Left renal pelvis (tissue), 4 donors: Measurements from ENCODE around the gene SYNGAP1. TPM values are rescaled to one million over a fixed set of nuclear protein-coding genes. Genes with fewer than 3 reads are reported as not detected.
A peak's percentile ranks its signal among the peaks of the same experiment; 100 is the strongest.

ENCODE experiments used
- DNase-seq, 4 donors: peaks; one replicate each; pipeline ENCODE4 v3.0.0-alpha.2; 2013; ENCODE audit warnings: low read depth in 4 of 4, low spot score in 3 of 4
- polyA plus RNA-seq, 4 donors: library from polyadenylated mRNA; unstranded; fragments of 120-200 nt; gene quantifications; one replicate each; pipeline ENCODE4 v1.2.1, GENCODE V29; 2013; ENCODE audit not compliant: insufficient read length in 4 of 4

SYNGAP1 gene
- polyA plus RNA-seq, 4 donors = 20.9 to 42.3 (median 33.1) TPM

DNA sequence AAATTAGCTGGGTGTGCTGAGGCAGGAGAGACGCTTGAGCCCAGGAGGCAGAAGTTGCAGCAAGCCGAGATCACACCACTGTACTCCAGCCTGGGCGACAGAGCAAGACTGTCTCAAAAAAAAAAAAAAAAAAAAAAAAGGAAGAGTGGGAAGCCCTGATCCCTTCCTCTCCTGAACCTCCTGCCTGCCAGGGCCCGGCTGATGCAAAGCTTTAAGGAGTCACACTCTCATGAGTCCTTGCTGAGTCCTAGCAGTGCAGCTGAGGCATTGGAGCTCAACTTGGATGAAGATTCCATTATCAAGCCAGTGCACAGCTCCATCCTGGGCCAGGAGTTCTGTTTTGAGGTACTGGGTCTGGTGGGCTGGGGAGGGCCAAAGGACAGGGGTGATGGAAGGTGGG lies 15.1 kb downstream of the SYNGAP1 start:
- no peak for DNase-seq

DNA sequence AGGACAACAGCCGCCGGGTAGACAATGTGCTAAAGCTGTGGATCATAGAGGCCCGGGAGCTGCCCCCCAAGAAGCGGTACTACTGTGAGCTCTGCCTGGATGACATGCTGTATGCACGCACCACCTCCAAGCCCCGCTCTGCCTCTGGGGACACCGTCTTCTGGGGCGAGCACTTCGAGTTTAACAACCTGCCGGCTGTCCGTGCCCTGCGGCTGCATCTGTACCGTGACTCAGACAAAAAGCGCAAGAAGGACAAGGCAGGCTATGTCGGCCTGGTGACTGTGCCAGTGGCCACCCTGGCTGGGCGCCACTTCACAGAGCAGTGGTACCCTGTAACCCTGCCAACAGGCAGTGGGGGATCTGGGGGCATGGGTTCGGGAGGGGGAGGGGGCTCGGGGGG lies 17.8 kb downstream of the SYNGAP1 start:
- DNase-seq = no peak

DNA sequence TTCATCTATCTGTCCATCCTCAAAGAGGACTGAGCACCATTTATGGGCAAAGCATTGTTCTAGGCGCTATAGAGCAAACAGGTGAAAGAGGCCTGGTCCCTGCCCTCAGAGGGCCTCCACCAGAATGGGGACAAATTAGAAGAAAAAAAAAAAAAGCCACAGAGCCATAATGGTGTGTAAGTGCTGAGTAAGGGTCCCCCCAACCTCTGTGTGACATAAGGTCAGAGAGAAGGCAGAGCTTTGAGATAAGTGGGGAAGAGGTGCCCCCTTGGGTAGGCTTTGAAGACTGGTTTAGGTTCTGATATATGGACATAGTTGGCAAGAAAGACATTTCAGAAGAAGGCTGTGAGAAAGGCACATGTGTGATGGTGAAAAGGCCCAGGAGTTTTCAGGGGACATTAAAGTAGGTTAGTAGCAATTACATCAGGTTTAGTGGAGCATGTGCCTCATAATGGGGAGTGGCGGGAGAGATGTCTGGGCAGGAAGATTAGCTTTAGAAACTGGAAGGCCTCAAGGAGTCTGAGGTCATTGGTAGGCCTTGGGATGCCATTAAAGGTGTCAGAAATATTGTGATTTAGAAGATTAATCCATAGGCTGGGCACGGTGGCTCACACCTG lies 19.2 kb downstream of the SYNGAP1 start:
- DNase-seq = no peak

DNA sequence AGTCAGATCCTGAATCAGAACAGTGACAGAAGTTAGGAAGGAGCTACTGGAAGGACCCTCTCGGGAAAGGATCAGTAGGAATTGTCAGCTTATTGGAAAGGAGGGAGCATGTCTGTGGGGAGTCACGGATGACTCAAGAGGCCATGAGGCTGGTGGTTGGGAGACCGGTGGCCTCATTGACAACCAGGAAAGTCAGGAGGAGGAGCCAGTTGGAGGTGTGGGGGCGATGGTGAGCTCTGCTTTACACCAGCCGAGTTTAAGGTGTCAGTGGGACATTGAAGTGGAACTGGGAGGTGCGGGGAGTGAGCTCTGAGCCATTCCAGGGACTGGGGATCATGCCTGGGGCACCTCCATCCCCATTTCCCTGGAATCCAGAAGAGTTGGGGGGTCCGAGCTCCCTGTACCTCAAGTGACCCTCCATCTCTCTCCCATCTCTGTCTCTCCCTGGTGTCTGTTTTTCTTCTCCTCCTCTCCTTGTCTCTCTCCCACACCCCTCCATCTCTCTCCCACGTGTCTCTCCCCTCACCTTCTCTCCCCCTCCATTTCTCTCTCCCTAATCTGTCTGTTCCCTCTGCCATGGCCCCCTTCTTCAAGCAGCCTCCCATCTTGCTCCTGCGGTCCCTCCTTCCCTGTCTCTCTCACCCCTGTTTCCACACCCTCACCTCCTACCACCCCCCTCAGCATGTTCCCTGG lies 20.2 kb downstream of the SYNGAP1 start:
- DNase-seq = no peak

DNA sequence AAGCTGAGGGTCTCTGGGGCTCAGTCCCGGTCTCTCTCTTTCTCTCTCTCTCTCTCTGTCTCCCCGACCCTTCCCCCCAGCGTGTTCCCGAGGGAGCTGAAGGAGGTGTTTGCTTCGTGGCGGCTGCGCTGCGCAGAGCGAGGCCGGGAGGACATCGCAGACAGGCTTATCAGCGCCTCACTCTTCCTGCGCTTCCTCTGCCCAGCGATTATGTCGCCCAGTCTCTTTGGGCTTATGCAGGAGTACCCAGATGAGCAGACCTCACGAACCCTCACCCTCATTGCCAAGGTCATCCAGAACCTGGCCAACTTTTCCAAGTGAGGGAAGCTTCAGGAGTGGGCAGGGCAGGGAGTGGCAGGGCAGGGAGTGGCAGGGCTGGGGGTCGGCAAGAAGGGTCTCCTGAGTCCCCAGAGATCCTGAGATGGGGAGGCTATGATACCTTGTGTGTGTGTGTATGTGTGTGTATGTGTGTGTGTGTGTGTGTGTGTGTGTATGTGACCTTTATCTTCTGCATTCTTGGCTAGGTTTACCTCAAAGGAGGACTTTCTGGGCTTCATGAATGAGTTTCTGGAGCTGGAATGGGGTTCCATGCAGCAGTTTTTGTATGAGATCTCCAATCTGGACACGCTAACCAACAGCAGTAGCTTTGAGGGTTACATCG lies 20.9 kb downstream of the SYNGAP1 start:
- DNase-seq = no peak

DNA sequence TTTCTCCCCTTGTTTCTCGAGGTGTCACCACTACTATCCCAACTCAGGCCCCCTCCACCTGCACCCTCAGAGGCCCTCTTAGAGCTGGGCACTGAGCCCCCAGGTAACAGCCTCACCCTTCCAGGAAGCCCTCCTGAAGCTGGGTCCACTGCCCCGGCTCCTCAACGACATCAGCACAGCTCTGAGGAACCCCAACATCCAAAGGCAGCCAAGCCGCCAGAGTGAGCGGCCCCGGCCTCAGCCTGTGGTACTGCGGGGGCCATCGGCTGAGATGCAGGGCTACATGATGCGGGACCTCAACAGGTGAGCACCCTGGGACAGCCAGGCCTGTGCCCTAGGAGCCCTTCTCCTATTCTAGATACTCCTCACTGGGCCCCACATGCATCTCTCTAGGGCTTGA lies 21.6 kb downstream of the SYNGAP1 start:
- DNase-seq = no peak

DNA sequence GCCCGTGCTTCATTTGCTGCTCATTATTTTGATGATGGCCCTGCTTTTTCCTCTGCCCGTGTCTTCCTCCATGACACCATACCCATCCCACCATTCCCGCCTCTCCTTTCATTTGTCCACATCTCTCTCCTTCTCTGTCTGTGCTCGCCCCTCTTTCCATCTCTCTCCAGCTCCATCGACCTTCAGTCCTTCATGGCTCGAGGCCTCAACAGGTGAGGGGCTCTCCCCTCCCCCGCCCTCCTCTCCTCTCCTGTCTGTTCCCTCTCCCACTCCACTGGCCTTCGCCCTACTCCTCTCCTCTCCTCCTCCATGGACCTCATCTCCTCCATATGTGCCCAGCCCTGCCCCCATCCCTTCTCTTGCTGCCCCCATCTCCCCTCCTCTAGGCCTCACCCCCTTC lies 22.4 kb downstream of the SYNGAP1 start:
- DNase-seq = no peak

DNA sequence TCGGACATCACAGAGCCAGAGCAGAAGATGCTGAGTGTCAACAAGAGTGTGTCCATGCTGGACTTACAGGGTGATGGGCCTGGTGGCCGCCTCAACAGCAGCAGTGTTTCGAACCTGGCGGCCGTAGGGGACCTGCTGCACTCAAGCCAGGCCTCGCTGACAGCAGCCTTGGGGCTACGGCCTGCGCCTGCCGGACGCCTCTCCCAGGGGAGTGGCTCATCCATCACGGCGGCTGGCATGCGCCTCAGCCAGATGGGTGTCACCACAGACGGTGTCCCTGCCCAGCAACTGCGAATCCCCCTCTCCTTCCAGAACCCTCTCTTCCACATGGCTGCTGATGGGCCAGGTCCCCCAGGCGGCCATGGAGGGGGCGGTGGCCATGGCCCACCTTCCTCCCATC lies 23.2 kb downstream of the SYNGAP1 start:
- no peak for DNase-seq

DNA sequence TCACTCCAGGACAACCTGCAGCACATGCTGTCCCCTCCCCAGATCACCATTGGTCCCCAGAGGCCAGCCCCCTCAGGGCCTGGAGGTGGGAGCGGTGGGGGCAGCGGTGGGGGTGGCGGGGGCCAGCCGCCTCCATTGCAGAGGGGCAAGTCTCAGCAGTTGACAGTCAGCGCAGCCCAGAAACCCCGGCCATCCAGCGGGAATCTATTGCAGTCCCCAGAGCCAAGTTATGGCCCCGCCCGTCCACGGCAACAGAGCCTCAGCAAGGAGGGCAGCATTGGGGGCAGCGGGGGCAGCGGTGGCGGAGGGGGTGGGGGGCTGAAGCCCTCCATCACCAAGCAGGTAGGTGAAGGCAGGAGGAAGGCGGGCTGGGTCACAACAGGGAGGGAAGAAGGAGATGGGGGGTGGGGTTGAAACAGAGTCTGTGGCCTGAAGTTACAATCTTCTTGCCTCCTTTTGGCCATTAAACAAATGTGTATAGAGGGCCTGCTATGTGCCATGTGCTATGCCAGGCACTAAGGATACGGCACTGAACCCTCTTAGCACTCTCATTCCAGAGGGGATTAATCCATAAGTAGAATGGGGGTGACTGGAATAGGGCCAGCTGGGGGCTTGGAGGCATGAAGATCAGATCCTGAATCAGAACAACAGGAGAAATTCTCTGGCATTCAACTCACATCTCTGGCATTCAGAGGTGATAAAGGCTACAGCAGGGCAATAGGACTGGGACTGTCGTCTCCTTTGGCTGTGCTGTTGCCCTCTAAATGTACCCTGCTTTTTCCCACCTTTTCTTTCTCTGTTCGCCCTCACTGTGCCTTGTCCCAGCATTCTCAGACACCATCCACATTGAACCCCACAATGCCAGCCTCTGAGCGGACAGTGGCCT lies 24.0 kb downstream of the SYNGAP1 start:
- DNase-seq = no peak

DNA sequence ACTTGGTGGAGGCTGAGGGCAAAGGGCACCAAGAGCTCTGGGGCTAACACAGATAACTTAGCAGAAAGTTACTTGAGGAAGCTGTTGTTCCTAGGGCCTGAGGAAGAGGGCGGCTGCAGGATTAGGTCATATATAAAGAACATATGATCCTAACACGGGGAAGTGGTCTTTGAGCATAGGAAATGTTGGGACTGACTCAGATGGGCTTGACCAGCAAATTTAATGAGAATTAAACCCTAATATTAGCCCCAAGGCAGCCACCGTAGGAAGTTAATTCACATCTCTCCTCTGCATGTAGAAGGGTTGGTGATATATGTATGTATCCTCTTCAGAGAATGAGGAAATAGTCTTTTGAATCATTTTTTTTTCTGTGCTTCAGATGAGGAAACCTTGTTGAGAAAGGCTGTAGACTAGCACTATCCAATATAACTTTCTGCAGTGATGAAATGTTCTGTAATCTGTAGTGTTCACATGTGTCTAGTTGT lies 25.3 kb downstream of the SYNGAP1 start:
- DNase-seq = no peak

DNA sequence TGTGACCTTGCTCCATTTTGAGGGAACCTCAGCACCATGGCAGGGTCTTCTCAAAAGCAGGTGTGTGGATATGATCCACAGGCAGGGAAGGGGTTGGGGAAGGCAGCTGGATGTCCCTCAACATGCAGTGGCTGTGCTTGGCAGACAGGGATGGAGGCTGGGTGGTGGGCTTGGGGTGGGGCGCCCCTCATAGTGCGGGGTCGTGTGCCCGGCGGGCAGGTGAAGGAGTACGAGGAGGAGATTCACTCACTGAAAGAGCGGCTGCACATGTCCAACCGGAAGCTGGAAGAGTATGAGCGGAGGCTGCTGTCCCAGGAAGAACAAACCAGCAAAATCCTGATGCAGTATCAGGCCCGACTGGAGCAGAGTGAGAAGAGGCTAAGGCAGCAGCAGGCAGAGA lies 26.5 kb downstream of the SYNGAP1 start:
- DNase-seq = no peak

DNA sequence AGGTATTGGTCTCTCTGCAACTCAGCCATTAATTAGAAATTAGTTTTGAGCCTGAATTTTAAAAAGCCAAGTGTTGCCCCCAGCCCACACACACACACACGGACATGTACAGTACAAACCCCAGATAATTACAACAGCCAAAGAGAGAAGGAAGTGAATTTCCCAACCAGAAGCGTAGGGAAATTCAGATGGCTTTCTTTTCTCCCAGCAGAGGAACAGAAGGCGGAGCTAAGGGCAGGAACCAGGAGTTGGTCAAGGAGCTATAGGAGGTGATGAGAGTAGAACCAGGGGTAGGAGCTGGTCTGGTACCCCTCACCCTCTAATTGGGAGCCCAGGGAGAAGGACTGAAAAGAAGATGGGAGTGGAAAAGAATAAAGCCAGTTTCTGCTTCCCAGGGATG lies 30.6 kb downstream of the SYNGAP1 start:
- DNase-seq = no peak

DNA sequence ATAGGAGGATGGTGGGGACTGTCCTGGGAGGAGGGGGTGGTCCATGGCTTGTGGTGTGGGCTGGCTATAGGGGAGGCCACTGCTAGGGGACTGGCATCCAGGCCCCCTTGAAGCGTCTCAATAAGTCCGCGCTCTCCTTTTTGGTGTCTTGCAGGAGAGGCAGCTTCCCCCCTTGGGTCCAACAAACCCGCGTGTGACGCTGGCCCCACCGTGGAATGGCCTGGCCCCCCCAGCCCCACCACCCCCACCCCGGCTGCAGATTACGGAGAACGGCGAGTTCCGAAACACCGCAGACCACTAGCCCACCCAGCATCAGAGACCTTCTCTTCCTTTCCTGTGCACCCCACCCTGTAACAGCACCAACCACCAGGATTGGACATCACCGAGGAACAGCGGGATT lies 31.7 kb downstream of the SYNGAP1 start:
- no peak for DNase-seq

DNA sequence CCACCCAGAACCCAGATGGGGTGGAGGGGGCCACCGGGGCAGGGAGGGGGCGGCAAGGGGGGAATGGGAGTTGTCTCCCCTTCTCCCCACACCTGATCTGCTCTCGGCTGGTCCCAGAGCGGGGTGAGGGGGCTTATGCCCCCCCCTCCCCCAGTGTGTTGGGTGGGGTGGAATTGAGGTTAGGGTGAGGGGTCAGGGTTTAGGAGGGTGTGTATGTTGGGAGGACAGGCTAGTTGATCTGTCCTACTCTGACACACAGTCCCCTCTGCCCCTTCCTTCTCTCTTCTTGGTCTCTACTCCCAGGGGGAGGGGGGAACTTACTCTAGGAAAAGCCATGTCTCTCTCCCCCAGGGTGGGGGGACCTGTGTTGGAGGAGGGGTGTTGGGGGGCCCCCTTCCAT lies 32.6 kb downstream of the SYNGAP1 start:
- no peak for DNase-seq

DNA sequence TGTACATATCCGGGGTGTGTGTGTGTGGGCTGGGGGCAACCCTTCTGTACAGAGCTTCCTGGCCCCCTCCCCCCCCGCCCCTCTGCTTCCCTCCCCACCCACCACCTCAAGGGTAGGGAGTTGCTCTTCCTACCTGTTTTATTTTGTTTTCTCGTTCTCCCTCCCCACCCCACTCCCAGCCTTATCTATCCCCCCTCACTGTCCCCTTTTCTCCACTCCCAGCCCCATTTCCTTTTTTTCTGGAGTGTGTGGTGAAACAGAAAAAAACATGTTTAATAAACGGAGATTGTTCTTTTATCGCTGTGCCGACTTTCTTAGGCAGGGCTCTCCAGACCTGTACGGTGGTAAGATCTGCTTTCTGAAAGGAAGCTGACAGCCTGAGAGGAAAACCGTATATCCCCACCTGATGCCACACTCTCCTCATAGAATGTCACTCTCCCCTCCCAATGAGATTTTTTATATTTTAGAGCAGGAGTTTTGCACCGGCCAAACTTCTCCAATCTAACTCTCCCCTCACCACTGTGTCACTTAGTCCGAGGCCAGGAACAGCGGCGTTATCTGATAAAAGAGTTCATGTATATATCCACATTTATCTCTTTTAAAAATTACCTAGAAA lies 33.6 kb downstream of the SYNGAP1 start:
- DNase-seq = no peak

DNA sequence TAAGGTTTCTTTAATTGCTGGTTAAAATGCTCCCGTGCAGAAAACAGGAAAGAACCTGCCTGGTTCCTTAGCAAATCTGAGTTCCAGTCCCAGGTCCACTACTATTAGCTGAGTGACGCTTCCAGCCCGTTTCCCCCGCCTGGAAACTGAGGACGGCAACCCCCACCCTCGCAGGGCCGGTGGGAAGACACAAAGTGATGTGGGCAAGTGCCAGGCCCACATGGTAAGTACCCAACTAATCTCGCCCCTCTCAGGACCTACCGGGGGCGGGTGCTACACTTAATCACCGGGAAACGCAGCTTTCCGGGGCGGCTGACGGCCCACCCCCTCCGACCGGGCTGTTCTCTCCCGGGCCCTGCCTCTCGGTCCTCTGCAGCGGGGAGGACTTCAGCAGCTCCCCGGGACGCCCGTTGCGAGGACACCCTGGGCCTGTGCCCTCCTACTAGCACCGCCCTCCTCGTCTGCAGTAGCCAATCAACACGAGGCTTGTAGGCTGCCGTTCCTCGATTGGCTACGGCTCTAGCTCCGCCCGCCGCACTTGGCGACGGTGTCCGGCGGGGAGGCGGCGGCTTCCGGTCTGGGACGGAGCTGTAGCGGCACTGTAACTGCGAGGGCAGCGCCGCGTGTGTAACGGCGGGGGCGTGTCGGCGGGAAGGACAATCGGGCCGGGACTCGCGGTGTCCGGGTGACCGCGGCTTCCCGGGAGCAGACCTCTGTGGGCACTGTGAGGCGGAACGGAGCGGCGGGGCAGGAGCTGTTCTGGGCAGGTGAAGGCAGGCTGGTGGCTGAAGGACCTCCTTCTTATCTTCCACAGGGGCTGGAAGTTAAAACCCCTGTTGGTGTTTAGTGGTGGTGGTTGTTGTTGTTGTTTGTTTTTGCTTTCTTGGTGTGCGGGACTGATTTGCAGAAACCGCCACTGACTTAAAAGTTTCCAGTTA lies 34.4 kb downstream of the SYNGAP1 start, which contains the start of gene ZBTB9:
TSS of gene ZBTB9 (plus strand) at position 568 of the 938 bp plus-strand sequence. CDS start 525 bp downstream, outside the sequence.
- DNase-seq = peak; percentile 87 to 90 (median 88)

DNA sequence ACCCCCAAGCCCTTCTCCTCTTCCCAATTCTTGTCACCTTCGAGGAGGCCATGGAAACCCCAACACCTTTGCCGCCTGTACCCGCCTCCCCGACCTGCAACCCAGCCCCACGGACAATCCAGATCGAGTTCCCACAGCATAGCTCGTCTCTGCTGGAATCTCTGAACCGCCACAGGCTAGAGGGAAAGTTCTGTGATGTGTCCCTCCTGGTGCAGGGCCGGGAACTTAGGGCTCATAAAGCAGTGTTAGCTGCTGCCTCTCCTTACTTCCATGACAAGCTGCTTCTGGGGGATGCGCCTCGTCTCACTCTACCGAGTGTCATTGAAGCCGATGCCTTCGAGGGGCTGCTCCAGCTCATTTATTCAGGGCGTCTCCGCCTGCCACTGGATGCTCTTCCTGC lies 35.2 kb downstream of the SYNGAP1 start:
- DNase-seq = no peak

DNA sequence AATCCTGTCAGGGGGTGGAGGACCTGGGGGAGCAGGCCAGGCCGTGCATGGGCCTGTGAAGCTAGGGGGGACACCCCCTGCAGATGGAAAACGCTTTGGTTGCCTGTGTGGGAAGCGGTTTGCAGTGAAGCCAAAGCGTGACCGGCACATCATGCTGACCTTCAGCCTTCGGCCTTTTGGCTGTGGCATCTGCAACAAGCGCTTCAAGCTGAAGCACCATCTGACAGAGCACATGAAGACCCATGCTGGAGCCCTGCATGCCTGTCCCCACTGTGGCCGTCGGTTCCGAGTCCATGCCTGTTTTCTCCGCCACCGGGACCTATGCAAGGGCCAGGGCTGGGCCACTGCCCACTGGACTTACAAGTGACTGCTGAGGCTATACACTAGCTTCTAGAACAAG lies 36.3 kb downstream of the SYNGAP1 start:
- DNase-seq = no peak

DNA sequence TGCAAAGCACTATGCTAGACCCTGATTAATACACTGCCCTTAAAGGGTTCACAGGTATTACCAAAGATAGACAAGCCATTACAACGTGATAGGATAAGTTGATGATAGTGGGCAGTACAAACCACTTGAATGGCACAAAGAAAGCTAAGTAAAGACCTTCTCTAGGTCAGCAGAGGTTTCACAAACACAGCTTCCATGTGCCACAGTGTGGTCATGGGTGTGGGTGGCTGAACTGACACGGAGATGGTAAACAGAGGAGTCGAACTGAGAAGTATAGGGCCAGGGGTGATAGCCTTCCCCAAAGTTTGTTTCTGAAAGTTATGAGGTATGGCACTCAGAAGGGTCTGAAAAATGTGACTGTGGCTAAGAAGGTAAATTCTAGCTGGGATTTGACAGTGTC lies 38.8 kb downstream of the SYNGAP1 start:
- no peak for DNase-seq
